Measurements from ENCODE around the gene CDHR5.

Gene CDHR5

DNA sequence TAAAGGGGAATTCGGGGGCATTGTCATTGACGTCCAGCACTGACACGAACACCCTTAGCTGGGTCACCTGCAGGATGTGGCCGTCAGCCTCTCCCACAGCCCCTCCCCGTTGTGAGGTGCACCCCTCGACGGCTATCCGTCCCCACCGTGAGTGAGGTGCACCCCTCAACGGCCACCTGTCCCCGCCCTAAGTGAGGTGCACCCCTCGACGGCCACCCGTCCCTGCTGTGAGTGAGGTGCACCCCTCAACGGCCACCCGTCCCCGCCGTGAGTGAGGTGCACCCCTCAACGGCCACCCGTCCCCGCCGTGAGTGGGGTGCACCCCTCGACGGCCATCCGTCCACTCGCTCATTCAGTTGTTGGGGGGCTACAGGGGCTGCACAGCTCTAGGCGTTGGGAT, 2.9 kb downstream of the CDHR5 start:
- DNase-seq (ENCODE audit: low read depth), result no peak
- H3K4me3 ChIP-seq (replicated peaks; ENCODE audit: low read depth, low read length), result no peak overlapping the region
- no peak for TF ChIP-seq CTCF (IDR thresholded peaks at IDR 0.05; ENCODE audit: low read length, missing control alignments)

DNA sequence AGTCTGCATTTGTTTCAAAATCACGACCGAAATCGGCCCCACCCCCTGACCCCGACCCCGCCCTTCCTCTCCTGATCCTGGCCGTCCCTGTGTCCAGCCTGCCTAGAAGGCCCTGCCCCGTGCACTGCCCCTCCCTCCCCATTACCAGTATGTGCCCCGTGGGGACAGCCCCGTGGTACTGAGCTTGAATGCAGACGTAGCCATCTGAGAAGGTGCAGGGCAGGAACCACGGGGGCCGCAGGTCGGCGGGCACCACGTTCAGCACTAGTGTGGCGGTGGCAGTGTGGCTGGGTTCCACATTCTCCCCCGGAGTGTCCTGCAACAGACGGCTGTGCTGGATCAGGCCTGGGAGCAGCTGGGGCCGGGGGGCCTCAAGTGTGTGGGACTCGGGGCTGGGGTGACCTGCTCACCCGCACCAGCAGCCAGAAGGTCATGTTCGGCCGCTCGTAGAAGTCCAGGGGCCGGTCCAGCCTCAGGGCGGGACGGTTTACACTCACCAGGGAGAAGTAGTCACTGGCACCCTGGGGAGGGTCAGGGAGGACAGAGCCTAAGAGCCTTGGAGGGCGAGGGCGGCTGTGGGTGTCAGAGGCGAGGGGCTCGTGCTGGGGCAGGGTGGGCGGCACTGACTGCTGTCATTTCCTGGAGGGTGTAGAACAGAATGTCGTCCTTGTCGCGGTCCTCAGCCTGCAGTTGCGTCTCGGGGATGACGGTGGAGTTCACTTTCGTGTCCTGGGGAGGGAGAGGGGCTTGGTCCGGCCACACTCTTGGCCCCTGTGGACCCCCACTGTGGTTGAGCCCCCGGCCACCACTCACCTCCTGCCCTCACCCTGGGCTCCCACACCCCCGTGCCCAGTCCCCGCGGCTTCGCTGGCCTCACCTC, 3.6 kb downstream of the CDHR5 start:
- no peak for TF ChIP-seq CTCF (IDR thresholded peaks at IDR 0.05; ENCODE audit: low read length, missing control alignments)
- no peak overlapping the region for H3K4me3 ChIP-seq (replicated peaks; ENCODE audit: low read depth, low read length)
- no peak for DNase-seq (ENCODE audit: low read depth)

GRCh38 chr11:620201-620600, 4.6 kb downstream of the CDHR5 start:
- DNase-seq (ENCODE audit: low read depth), result no peak
- no peak for TF ChIP-seq CTCF (IDR thresholded peaks at IDR 0.05; ENCODE audit: low read length, missing control alignments)
- H3K4me3 ChIP-seq (replicated peaks; ENCODE audit: low read depth, low read length), result no peak overlapping the region

DNA sequence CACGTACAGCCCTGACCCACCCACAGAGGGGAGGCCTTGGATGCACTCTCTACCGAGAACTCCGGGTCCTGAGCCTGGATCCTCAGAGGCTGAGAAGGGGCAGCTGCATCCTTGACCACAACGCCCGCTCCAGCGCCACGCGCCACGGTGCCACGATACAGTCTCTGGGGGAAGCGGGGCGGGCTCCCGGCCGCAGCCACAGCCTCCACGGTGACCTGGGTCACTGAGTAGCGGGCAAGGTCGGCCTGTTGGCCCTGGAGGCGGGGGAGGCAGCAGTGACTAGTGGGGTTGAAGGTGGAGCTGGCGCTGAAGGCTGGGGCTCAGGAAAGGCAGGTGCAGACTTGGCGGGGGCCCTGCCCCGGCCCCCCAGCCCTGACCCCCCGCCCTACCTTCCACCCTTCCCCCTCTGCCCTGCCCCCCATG, 5.1 kb downstream of the CDHR5 start:
- no peak for DNase-seq (ENCODE audit: low read depth)
- TF ChIP-seq CTCF (IDR thresholded peaks at IDR 0.05; ENCODE audit: low read length, missing control alignments), result no peak

GRCh38 chr11:618856-619627, 5.7 kb downstream of the CDHR5 start:
- no peak overlapping the region for H3K4me3 ChIP-seq (replicated peaks; ENCODE audit: low read depth, low read length)
- TF ChIP-seq CTCF (IDR thresholded peaks at IDR 0.05; ENCODE audit: low read length, missing control alignments), result no peak
- DNase-seq (ENCODE audit: low read depth), result no peak

More for the DNA sequence above, 5.1 kb downstream of the CDHR5 start:
- H3K4me3 ChIP-seq (replicated peaks; ENCODE audit: low read depth, low read length), result no peak overlapping the region

GRCh38 chr11:617912-618682, 6.7 kb downstream of the CDHR5 start:
- no peak for DNase-seq (ENCODE audit: low read depth)
- TF ChIP-seq CTCF (IDR thresholded peaks at IDR 0.05; ENCODE audit: low read length, missing control alignments), result no peak
- H3K4me3 ChIP-seq (replicated peaks; ENCODE audit: low read depth, low read length), result no peak overlapping the region
